Osteocyte (in vitro differentiated cells): ENCODE data around the gene IFT43. TPM values are rescaled to one million over a fixed set of nuclear protein-coding genes. Genes with fewer than 3 reads are reported as not detected.

Experiments used
- DNase-seq: peaks from one replicate; pipeline ENCODE4 v3.0.0; 2021; ENCODE audit warnings: mixed read lengths; ENCODE audit not compliant: unreplicated experiment; ENCODE audit errors: extremely low spot score
- H3K27ac Mint-ChIP-seq: one replicate; pipeline ENCODE4 v1.8.0; 2021; ENCODE audit warnings: mild to moderate bottlenecking, mixed read lengths; ENCODE audit not compliant: unreplicated experiment
- H3K27me3 Mint-ChIP-seq: one replicate; pipeline ENCODE4 v1.8.0; 2021; ENCODE audit warnings: mixed read lengths; ENCODE audit not compliant: unreplicated experiment
- H3K36me3 Mint-ChIP-seq: one replicate; pipeline ENCODE4 v1.8.0; 2021; ENCODE audit warnings: mixed read lengths; ENCODE audit not compliant: unreplicated experiment
- H3K4me1 Mint-ChIP-seq: one replicate; pipeline ENCODE4 v1.8.0; 2021; ENCODE audit warnings: mixed read lengths; ENCODE audit not compliant: unreplicated experiment
- H3K4me3 Mint-ChIP-seq: one replicate; pipeline ENCODE4 v1.8.0; 2021; ENCODE audit warnings: mild to moderate bottlenecking, moderate library complexity, mixed read lengths; ENCODE audit not compliant: unreplicated experiment
- H3K9me3 Mint-ChIP-seq: one replicate; pipeline ENCODE4 v1.8.0; 2021; ENCODE audit warnings: mixed read lengths; ENCODE audit not compliant: unreplicated experiment
- total RNA-seq: library from RNA; stranded (reverse); gene quantifications from 2 replicates; pipeline ENCODE4 v1.2.1, GENCODE V29; 2021
- TF ChIP-seq, protein P1 (sequence below): fragments of 200-600 bp; sonication (generic); IDR thresholded peaks from 2 replicates; pipeline ENCODE4 v1.5.0; 2021; ENCODE audit warnings: antibody characterized with exemption, mild to moderate bottlenecking, moderate library complexity

IFT43 gene
- total RNA-seq, 1 donor from 2014 or later = 29.0 TPM

DNA sequence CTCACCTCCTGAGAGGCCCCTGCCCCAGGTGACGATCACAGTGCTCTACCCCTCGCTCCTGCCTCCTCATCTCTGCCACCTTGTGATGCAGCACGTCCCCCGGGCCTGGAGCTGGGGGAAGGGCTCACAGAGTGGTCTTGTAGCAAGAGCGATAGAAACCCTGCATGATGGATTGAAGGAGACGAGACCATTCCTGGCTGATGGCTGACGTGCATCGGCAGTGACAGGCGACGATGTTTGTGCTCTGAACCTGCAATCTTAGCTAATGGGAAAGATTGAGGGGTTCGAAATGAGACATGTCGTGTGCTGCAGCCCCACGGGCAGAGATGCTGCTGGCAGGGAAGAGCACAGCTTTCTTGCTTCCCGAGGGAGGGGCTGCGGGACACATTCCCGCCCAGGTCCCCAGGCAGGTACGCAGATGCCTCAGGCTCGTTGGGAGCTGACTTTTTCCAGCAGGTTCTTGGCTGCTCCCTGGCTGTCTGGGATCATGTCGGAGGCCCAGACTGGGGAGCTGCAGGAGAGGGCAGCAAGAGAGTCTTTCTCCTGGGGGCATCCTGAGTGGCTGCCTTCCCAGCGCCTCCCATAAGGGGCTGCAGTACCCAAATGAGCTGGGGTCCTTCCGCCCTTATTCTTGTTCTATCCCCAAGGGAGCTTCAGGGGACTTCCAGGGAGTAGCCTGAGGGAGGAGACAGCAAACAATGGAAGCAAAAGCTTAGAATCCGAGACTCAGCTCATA is 127.5 kb downstream of the IFT43 start:
- Mint-ChIP-seq H3K4me1 (no peaks in the 10 kb centered on the region), H3K4me3 (no peak overlapping the region), H3K27me3 (peaks cover 17% of the 10 kb centered on the region), H3K9me3 (no peaks in the 10 kb centered on the region), H3K36me3 (no peaks in the 10 kb centered on the region), H3K27ac (no peak overlapping the region)
- TF ChIP-seq, protein P1, sequence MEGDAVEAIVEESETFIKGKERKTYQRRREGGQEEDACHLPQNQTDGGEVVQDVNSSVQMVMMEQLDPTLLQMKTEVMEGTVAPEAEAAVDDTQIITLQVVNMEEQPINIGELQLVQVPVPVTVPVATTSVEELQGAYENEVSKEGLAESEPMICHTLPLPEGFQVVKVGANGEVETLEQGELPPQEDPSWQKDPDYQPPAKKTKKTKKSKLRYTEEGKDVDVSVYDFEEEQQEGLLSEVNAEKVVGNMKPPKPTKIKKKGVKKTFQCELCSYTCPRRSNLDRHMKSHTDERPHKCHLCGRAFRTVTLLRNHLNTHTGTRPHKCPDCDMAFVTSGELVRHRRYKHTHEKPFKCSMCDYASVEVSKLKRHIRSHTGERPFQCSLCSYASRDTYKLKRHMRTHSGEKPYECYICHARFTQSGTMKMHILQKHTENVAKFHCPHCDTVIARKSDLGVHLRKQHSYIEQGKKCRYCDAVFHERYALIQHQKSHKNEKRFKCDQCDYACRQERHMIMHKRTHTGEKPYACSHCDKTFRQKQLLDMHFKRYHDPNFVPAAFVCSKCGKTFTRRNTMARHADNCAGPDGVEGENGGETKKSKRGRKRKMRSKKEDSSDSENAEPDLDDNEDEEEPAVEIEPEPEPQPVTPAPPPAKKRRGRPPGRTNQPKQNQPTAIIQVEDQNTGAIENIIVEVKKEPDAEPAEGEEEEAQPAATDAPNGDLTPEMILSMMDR = no peak
- no peak for DNase-seq

DNA sequence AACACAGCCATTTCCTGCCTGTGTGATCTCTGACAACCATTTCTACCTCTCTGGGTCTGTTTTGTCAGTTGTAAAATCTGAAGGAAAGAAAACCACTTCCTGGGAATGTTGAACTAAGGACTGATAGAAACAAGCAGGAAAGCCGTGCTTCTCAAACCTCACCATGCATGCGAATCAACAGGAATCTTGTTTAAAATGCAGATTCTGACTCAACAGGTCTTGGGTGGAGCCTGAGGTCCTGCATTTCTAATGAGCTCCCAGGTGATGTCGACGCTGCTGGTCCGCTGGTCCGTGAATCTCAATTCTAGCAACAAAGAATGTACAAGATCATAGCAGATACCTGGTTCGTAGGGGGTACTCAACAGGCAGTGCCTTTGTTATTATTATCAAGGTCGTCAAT is 128.1 kb downstream of the IFT43 start:
- Mint-ChIP-seq H3K36me3 (no peaks in the 10 kb centered on the region), H3K27ac (no peak overlapping the region), H3K4me3 (no peak overlapping the region), H3K27me3 (peaks cover 17% of the 10 kb centered on the region), H3K4me1 (no peaks in the 10 kb centered on the region), H3K9me3 (no peaks in the 10 kb centered on the region)
- no peak for DNase-seq
- TF ChIP-seq, protein P1 = no peak

DNA sequence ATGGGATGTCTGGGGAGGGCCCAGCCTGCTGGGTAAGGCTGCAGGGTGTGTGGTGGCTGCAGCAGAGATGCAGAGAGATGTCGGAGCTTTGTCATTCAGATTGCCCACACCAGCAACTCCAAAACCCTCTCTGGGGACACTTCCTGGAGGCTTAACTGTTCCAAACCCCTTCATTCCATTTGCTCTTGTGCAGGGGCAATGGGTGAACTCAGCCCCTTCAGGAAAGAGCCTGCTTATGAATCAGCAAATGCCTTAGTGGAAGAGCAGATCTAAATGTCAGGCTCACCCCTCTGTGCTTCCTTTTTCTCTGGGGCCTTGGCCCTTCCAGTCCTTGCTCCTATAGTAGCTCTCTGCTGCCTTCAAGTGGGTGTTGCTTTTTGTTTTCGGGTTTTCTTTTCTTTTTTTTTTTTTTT is 129.5 kb downstream of the IFT43 start:
- H3K4me1 Mint-ChIP-seq = no peaks in the 10 kb centered on the region
- no peaks in the 10 kb centered on the region for H3K36me3 Mint-ChIP-seq
- TF ChIP-seq, protein P1 = no peak
- no peaks in the 10 kb centered on the region for H3K9me3 Mint-ChIP-seq
- peaks cover 17% of the 10 kb centered on the region for H3K27me3 Mint-ChIP-seq
- H3K27ac Mint-ChIP-seq = no peak overlapping the region
- no peak for DNase-seq
- no peak overlapping the region for H3K4me3 Mint-ChIP-seq

DNA sequence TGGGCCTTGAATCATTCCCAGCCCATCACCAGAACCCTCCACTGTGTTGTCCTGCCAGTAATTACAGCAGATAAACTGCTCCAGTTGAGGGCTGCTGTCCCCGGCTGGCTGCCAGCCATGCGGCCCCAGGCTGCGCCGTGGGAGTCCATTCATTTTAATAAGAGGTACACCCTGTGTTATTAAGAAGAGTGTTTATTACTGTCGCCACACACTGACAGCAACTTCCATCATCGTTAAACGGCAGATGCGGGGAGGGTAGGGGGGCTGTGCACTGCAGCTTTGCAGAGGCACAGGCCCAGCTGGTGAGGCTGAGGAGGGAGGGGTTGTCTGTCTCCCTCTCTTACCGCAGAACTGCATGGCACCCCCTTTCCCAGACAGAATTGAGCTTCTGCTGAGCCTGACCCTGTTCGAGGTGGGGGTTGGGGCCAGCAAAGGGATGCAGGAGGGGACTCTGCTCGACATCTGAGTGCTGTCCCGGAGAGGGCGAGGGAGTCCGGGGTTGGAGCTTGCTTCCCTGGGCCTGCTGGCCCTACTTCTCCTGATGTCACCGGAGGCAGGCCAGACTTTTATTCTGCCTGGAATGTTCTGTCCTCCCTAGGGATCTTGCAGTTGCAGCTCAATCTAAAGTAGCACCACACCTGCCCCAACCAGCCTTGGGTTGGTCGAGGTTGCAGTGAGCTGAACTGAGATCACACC is 132.4 kb downstream of the IFT43 start:
- Mint-ChIP-seq H3K27me3 (peaks cover 18% of the 10 kb centered on the region), H3K4me1 (no peaks in the 10 kb centered on the region)
- TF ChIP-seq, protein P1 = no peak

DNA sequence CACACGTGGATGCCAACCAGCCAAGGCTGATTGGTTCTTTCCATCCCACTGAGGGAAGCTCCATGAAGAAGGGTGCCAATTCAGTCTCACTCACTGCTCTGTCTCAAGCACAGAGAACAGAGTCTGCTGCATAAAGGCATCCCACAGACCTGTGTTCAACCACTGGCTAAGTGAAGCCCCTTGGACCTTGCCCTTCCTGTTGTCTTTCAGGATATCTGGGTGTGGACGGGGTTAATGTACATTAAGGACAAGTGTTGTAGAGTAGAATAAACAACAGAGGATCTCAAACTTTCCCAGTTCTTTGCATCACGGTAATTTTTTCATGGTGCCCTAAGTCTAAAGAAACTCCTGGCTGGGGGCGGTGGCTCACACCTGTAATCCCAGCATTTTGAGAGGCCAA is 133.0 kb downstream of the IFT43 start:
- DNase-seq = no peak
- TF ChIP-seq, protein P1 = no peak
- Mint-ChIP-seq H3K9me3 (no peaks in the 10 kb centered on the region), H3K27ac (no peak overlapping the region), H3K27me3 (peaks cover 17% of the 10 kb centered on the region), H3K4me1 (no peaks in the 10 kb centered on the region), H3K36me3 (no peaks in the 10 kb centered on the region), H3K4me3 (no peak overlapping the region)

More for the DNA sequence above, 132.4 kb downstream of the IFT43 start:
- Mint-ChIP-seq H3K27ac (no peak overlapping the region), H3K36me3 (no peaks in the 10 kb centered on the region), H3K4me3 (no peak overlapping the region), H3K9me3 (no peaks in the 10 kb centered on the region)
- no peak for DNase-seq
